Measurements from ENCODE around the gene MSMO1. TPM values are rescaled to one million over a fixed set of nuclear protein-coding genes. Genes with fewer than 3 reads are reported as not detected.

The MSMO1 gene
- total RNA-seq, 1 donor from 2014 or later = 3.6 TPM

DNA sequence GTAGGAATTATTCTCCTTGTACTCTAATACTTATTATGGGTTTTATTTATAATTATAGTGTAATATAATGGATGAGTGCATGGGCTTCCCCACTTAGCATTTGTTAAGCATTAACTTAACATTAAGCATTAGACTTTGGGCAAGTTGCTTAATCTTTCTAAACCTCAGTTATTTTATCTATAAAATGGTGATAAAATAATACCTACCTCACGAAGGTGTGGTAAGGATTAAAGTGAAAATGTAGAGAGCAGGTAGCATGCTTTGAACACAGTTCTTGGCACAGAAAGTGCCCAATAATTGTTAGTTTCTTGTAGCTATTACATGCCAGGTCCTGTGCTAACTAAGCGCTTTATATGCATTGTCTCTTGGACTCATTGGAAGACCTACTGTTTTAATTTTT, 2.6 kb downstream of the MSMO1 start:
- DNase-seq (ENCODE audit: low spot score in 2 of 2) = no peak
- H3K4me1 ChIP-seq = peaks cover 0 to 12% of the 10 kb centered on the region in 2 donors
- no peaks in the 10 kb centered on the region for H3K9me3 ChIP-seq
- intact Hi-C loops (cut with DNase I) = no loop called here
- TF ChIP-seq, protein P1, sequence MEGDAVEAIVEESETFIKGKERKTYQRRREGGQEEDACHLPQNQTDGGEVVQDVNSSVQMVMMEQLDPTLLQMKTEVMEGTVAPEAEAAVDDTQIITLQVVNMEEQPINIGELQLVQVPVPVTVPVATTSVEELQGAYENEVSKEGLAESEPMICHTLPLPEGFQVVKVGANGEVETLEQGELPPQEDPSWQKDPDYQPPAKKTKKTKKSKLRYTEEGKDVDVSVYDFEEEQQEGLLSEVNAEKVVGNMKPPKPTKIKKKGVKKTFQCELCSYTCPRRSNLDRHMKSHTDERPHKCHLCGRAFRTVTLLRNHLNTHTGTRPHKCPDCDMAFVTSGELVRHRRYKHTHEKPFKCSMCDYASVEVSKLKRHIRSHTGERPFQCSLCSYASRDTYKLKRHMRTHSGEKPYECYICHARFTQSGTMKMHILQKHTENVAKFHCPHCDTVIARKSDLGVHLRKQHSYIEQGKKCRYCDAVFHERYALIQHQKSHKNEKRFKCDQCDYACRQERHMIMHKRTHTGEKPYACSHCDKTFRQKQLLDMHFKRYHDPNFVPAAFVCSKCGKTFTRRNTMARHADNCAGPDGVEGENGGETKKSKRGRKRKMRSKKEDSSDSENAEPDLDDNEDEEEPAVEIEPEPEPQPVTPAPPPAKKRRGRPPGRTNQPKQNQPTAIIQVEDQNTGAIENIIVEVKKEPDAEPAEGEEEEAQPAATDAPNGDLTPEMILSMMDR (IDR thresholded peaks at IDR 0.05) = no peak
- H3K27ac ChIP-seq = no peak overlapping the region
- H3K27me3 ChIP-seq = no peaks in the 10 kb centered on the region
- no peaks in the 10 kb centered on the region for H3K36me3 ChIP-seq
- no peak overlapping the region for H3K4me3 ChIP-seq

DNA sequence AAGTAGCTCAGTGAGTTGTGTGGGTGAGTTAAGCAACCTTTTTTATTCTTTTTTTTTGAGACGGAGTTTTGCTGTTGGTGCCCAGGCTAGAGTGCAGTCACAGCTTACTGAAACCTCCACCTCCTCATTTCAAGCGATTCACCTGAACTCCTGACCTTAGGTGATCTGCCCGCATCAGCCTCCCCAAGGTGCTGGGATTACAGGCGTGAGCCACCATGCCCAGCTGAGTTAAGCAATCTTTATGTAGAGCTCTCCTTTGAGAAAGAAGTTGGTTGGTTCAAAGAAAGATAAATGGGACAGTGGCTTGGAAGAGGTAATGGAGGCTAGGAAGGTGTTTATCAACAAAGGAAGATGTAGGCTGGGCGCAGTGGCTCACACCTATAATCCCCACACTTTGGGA, 3.2 kb downstream of the MSMO1 start:
- Histone ChIP-seq H3K4me1 (peaks cover 0 to 12% of the 10 kb centered on the region in 2 donors), H3K9me3 (no peaks in the 10 kb centered on the region), H3K4me3 (no peak overlapping the region), H3K27ac (no peak overlapping the region), H3K27me3 (no peaks in the 10 kb centered on the region), H3K36me3 (no peaks in the 10 kb centered on the region)
- DNase-seq (ENCODE audit: low spot score in 2 of 2) = no peak
- intact Hi-C loops (cut with DNase I) = no loop called here
- TF ChIP-seq, protein P1 (IDR thresholded peaks at IDR 0.05) = no peak

DNA sequence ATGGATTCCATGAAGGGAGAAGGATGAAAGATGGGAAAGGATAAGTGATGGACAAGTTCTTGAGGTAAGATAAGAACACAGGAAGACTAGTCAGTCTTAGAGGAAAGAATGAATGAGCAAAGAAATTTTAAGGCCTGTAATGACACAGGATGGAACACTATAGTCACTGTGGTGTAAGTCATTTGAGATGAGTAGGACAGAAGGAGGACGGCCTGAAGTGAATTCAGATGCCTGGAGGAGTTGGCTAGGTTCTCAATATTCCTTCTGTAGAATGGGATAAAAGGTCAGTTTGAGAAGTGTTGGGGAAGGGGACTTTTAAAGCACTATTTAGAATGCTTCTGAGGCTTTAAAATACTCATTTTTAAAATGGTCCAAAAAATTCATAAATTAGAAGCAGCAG, 3.9 kb downstream of the MSMO1 start:
- Histone ChIP-seq H3K4me3 (no peak overlapping the region), H3K27me3 (no peaks in the 10 kb centered on the region), H3K4me1 (peaks cover 0 to 8% of the 10 kb centered on the region in 2 donors), H3K9me3 (no peaks in the 10 kb centered on the region), H3K27ac (no peak overlapping the region), H3K36me3 (no peaks in the 10 kb centered on the region)
- TF ChIP-seq, protein P1 (IDR thresholded peaks at IDR 0.05) = no peak
- no peak for DNase-seq (ENCODE audit: low spot score in 2 of 2)
- intact Hi-C loops (cut with DNase I) = no loop called here

DNA sequence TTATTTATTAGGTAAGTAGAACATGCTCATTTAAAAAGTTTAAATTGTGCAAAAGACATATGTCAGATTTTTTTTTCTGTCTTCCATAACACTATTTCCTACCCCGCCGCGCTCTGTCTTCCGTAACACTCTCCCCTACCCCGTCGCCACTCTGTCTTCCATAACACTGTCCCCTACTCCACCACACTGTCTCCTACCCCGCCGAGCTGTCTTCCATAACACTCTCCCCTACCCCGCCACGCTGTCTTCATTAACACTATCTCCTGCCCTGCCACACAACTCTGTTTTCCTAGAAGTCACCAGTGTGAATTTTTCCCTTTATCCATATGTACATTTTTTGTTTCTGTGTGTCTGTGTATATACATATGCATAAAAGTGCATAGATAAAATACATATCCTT, 4.4 kb downstream of the MSMO1 start:
- no peak overlapping the region for H3K27ac ChIP-seq
- no peaks in the 10 kb centered on the region for H3K36me3 ChIP-seq
- no peak overlapping the region for H3K4me3 ChIP-seq
- TF ChIP-seq, protein P1 (IDR thresholded peaks at IDR 0.05) = no peak
- intact Hi-C loops (cut with DNase I) = no loop called here
- no peak for DNase-seq (ENCODE audit: low spot score in 2 of 2)
- no peaks in the 10 kb centered on the region for H3K9me3 ChIP-seq
- H3K4me1 ChIP-seq = peaks cover 0 to 6% of the 10 kb centered on the region in 2 donors
- no peaks in the 10 kb centered on the region for H3K27me3 ChIP-seq

DNA sequence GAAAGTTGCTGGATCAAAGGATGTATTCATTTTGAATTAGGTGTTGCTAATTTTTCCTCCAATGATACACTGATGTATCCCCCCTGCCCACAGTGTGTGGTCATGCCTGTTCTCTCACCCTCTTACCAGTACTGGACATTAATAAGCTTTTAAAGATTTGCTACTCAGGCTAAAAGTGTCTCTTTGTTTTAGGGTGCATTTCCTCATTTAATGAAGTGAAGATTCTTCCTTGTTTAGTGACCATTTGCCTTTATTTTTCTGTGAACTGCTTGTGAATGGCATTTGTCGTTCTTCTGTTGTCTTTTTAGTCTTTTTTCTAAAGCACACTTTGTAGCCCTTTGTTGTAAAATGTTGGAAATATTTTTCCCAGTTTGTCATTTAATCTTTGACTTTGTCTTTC, 5.0 kb downstream of the MSMO1 start:
- no peak overlapping the region for H3K4me3 ChIP-seq
- TF ChIP-seq, protein P1 (IDR thresholded peaks at IDR 0.05) = no peak
- DNase-seq (ENCODE audit: low spot score in 2 of 2) = no peak
- H3K27me3 ChIP-seq = no peaks in the 10 kb centered on the region
- no peak overlapping the region for H3K27ac ChIP-seq
- H3K4me1 ChIP-seq = peaks cover 0 to 6% of the 10 kb centered on the region in 2 donors
- no peaks in the 10 kb centered on the region for H3K9me3 ChIP-seq
- H3K36me3 ChIP-seq = no peaks in the 10 kb centered on the region
- intact Hi-C loops (cut with DNase I) = no loop called here

DNA sequence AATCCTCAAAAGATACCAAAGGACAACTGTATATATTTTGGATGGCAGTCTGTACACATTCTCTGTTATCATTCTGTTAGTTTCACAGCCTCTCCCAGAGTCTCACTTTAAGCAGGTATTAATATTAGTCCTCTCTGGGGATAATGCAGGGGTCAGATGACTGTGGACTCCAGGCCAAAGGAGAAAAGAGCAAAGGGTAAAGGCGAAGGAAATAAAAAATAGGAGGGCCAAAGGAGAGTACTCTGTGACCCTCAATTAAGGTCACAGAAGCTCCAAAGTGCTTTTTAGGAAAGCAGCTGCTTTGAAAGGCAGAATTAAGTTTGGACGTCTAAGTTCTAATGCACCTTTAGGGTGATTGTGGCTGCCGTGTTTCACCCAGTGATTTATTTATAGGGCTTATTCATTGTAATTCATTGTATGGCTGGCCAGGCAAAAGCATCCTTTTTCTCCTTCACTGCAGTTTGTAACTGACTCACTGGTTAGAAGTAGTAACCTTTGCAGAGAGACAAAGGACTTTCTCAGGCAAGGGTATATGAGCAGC, 7.8 kb downstream of the MSMO1 start:
- H3K4me3 ChIP-seq = no peak overlapping the region
- DNase-seq (ENCODE audit: low spot score in 2 of 2) = no peak
- peaks cover 5 to 11% of the 10 kb centered on the region in 2 donors for H3K36me3 ChIP-seq
- no peak overlapping the region for H3K27ac ChIP-seq
- TF ChIP-seq, protein P1 (IDR thresholded peaks at IDR 0.05) = no peak
- no peaks in the 10 kb centered on the region for H3K27me3 ChIP-seq
- intact Hi-C loops (cut with DNase I) = loop anchor here (5.0 kb wide), 1 partner anchor 127 kb away; no protein-coding TSS in a partner anchor
- no peaks in the 10 kb centered on the region for H3K9me3 ChIP-seq
- no peaks in the 10 kb centered on the region for H3K4me1 ChIP-seq
